Keratinocyte (primary cell): ENCODE measurements around the gene SYT8. TPM values are rescaled to one million over a fixed set of nuclear protein-coding genes. Genes with fewer than 3 reads are reported as not detected.

Experiments used
- DNase-seq: peaks from one replicate; pipeline ENCODE4 v3.0.0-alpha.2; 2011; ENCODE audit warnings: low read depth, missing footprints, low spot score
- FAIRE-seq: peaks from 2 replicates; lab custom pipeline; 2011; peaks lifted over from hg19 to GRCh38; lab: Jason Lieb, UNC
- H2AFZ ChIP-seq: 2 replicates; pipeline ENCODE4 v1.6.0; 2012; ENCODE audit warnings: low read length, control low read depth, inconsistent platforms; ENCODE audit not compliant: control insufficient read depth
- H3K27ac ChIP-seq: 2 replicates; pipeline ENCODE4 v1.5.1; 2011; ENCODE audit warnings: low read length; ENCODE audit not compliant: control insufficient read depth, insufficient read depth
- H3K27me3 ChIP-seq: 3 replicates; pipeline ENCODE4 v1.6.0; 2011; ENCODE audit warnings: low read length; ENCODE audit not compliant: control insufficient read depth, insufficient read depth; ENCODE audit errors: extremely low read depth
- H3K36me3 ChIP-seq, 2 experiments: 2 replicates in 1 of 2; 3 replicates in 1 of 2; pipeline ENCODE4 v1.5.1; 2011; ENCODE audit warnings: low read length in 2 of 2, mild to moderate bottlenecking in 1 of 2; ENCODE audit not compliant: control insufficient read depth in 2 of 2, insufficient read depth in 2 of 2; ENCODE audit errors: extremely low read depth in 1 of 2
- H3K4me1 ChIP-seq: 3 replicates; pipeline ENCODE4 v1.5.1; 2011; ENCODE audit warnings: low read length; ENCODE audit not compliant: control insufficient read depth, insufficient read depth; ENCODE audit errors: extremely low read depth
- H3K4me2 ChIP-seq: 3 replicates; pipeline ENCODE4 v1.6.0; 2011; ENCODE audit warnings: low read depth, low read length; ENCODE audit not compliant: control insufficient read depth, insufficient read depth; ENCODE audit errors: extremely low read depth
- H3K4me3 ChIP-seq, 3 experiments: fragments of 200-600 bp in 1 of 3; sonication (generic) in 1 of 3; 2 replicates in 2 of 3; 3 replicates in 1 of 3; pipeline ENCODE4 v1.5.1; 2011 to 2016; ENCODE audit warnings: low read length in 3 of 3, mild to moderate bottlenecking in 3 of 3, control low read depth in 2 of 3, inconsistent platforms in 1 of 3, low read depth in 1 of 3, mixed read lengths in 1 of 3, mixed run types in 1 of 3, moderate library complexity in 1 of 3; ENCODE audit not compliant: control insufficient read depth in 2 of 3, insufficient read depth in 2 of 3; ENCODE audit errors: extremely low read depth in 1 of 3
- H3K79me2 ChIP-seq: 2 replicates; pipeline ENCODE4 v1.6.0; 2012; ENCODE audit warnings: low read length; ENCODE audit not compliant: control insufficient read depth, insufficient read depth
- H3K9ac ChIP-seq: 3 replicates; pipeline ENCODE4 v1.6.0; 2011; ENCODE audit warnings: low read length; ENCODE audit not compliant: control insufficient read depth, insufficient read depth; ENCODE audit errors: extremely low read depth
- H3K9me1 ChIP-seq: 3 replicates; pipeline ENCODE4 v1.6.0; 2011; ENCODE audit warnings: low read length; ENCODE audit not compliant: control insufficient read depth, insufficient read depth; ENCODE audit errors: extremely low read depth
- H3K9me3 ChIP-seq: 2 replicates; pipeline ENCODE4 v1.5.1; 2012; ENCODE audit warnings: low read depth, low read length; ENCODE audit not compliant: control insufficient read depth
- H4K20me1 ChIP-seq: 3 replicates; pipeline ENCODE4 v1.6.0; 2011; ENCODE audit warnings: low read length; ENCODE audit not compliant: control insufficient read depth, insufficient read depth; ENCODE audit errors: extremely low read depth
- EZH2 ChIP-seq: IDR thresholded peaks from one replicate; pipeline ENCODE4 v1.6.1; 2012; ENCODE audit warnings: inconsistent platforms, mild to moderate bottlenecking, low read length, moderate library complexity
- dilution Hi-C: fragments of 300-500 bp; cut with MboI; formaldehyde crosslinking; loops from one replicate; pipeline ENCODE4 v1.7.0; 2020; ENCODE audit warnings: low sequenced_read_pairs; ENCODE audit not compliant: extremely low pct_ligation_motif_present
- polyA plus RNA-seq, 5 experiments: library from polyadenylated mRNA; depleted of rRNA in 3 of 5; stranded (reverse) in 3 of 5; stranded (forward) in 1 of 5; unstranded in 1 of 5; fragments of >200 nt; gene quantifications; 1 replicate in 1 of 5; 2 replicates in 3 of 5; 3 replicates in 1 of 5; pipeline versions ENCODE4 v1.2.1 to v1.2.3, GENCODE V29; 2011 to 2012; ENCODE audit warnings: missing spikeins in 2 of 5, low read depth in 1 of 5, low replicate concordance in 1 of 5
- TF ChIP-seq, protein P1 (sequence below), 3 experiments: IDR thresholded peaks in 1 of 3; conservative IDR thresholded peaks in 1 of 3; optimal IDR thresholded peaks in 1 of 3; 2 replicates in 2 of 3; 3 replicates in 1 of 3; pipeline versions ENCODE3 to v1.5.1; 2011; ENCODE audit warnings: low read length in 3 of 3, mild to moderate bottlenecking in 3 of 3, moderate library complexity in 2 of 3, control low read depth in 1 of 3, inconsistent platforms in 1 of 3; ENCODE audit not compliant: insufficient read depth in 2 of 3; ENCODE audit errors: extremely low read depth in 1 of 3

Gene SYT8
- polyA plus RNA-seq, 1 donor (not counting 4 experiments of a cell fraction or from before 2014, with no cell fraction given), result 19.3 TPM

DNA sequence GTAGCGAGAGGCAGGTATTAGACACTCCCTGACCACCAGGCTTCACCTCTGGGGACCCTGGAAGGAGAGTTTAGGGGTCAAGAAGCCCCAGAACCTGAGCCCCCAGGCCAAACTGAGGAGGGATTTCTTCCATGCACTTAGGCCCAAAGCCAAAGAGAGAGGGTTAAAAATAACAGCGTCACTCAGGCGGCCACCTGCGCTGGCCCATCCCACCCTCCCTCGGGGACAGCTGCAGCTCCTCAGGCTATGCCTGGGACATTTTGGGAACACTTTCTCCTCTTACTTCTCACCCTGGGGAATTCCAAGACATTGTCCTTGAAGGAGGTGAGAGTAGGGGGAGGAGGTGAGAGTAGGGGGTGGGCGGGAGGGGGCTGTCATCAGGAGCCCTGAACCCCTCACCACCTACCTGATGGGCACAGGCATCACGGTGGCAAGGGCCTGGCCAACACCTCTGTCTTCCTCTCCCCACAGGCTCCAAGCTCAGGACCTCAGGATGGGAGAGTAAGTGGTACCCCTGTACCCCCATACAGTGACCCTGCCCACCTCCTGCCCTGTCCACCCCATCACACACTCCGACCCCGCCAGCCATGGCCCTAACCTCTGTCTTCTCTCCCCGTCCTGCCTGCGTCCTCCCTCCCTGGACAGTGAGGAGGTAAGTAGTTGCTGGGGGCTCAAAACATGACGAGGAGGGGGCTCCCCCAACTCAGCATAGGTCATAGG is 4.6 kb downstream of the SYT8 start:
- no peaks in the 10 kb centered on the region for H3K36me3 ChIP-seq
- H3K27me3 ChIP-seq, result no peaks in the 10 kb centered on the region
- no peak overlapping the region for H3K27ac ChIP-seq
- TF ChIP-seq EZH2, result no peak
- TF ChIP-seq, protein P1, sequence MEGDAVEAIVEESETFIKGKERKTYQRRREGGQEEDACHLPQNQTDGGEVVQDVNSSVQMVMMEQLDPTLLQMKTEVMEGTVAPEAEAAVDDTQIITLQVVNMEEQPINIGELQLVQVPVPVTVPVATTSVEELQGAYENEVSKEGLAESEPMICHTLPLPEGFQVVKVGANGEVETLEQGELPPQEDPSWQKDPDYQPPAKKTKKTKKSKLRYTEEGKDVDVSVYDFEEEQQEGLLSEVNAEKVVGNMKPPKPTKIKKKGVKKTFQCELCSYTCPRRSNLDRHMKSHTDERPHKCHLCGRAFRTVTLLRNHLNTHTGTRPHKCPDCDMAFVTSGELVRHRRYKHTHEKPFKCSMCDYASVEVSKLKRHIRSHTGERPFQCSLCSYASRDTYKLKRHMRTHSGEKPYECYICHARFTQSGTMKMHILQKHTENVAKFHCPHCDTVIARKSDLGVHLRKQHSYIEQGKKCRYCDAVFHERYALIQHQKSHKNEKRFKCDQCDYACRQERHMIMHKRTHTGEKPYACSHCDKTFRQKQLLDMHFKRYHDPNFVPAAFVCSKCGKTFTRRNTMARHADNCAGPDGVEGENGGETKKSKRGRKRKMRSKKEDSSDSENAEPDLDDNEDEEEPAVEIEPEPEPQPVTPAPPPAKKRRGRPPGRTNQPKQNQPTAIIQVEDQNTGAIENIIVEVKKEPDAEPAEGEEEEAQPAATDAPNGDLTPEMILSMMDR (optimal IDR thresholded peaks at IDR 0.05 in 1 of 3, IDR thresholded peaks at IDR 0.05 in 1 of 3, conservative IDR thresholded peaks at IDR 0.05 in 1 of 3; ENCODE audit: extremely low read depth in 1 of 3, insufficient read depth in 2 of 3, low read length in 3 of 3), result no peak
- peaks cover 23% of the 10 kb centered on the region for H3K79me2 ChIP-seq
- no peak overlapping the region for H2AFZ ChIP-seq
- DNase-seq (no peak), FAIRE-seq (no peak)
- no peaks in the 10 kb centered on the region for H4K20me1 ChIP-seq
- no peak overlapping the region for H3K9ac ChIP-seq
- no peak overlapping the region for H3K4me2 ChIP-seq
- H3K4me1 ChIP-seq, result peaks cover 59% of the 10 kb centered on the region
- no peaks in the 10 kb centered on the region for H3K9me3 ChIP-seq
- dilution Hi-C loops, result no loop called here
- H3K9me1 ChIP-seq, result no peaks in the 10 kb centered on the region
- no peak overlapping the region for H3K4me3 ChIP-seq

DNA sequence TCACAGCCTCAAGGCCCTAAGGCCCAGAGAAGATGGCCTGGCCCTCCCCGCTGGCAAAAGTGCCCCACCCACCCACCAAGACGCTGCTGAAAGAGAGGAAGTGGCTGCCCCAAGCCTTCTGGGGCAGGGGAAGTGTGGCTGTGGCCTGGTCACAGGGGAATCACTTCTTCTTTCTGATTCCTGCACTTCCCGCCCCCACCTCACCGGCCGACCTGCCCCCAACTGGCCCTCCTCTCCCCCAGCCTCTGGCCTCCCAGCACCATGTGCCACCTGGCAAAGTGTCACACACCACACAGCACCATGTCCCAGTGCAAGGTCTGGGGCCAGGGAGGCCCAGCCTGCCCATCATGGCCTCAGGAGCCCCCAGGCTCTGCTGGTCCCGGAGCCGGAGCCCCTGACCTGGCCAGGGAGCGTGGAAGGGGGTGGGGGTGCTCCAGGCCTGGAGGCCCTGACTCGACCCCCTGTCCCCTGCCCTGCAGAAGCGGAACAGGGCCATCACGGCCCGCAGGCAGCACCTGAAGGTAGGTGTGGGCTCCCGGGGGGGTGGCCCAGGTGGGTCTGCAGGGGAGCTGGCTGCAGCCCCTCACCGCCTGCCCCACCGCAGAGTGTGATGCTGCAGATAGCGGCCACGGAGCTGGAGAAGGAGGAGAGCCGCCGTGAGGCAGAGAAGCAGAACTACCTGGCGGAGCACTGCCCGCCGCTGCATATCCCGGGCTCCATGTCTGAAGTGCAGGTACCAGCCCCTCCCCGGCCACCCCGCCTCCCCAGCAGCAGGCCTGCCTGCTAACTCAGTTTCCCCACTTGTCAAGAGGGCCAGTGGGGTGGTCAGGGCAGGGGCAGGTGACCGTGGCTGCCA is 5.4 kb downstream of the SYT8 start:
- no peaks in the 10 kb centered on the region for H3K9me3 ChIP-seq
- no peaks in the 10 kb centered on the region for H3K27me3 ChIP-seq
- no peaks in the 10 kb centered on the region for H4K20me1 ChIP-seq
- no peak overlapping the region for H2AFZ ChIP-seq
- H3K27ac ChIP-seq, result no peak overlapping the region
- no peak for FAIRE-seq
- no peak overlapping the region for H3K9ac ChIP-seq
- H3K79me2 ChIP-seq, result peaks cover 17% of the 10 kb centered on the region
- no peaks in the 10 kb centered on the region for H3K36me3 ChIP-seq
- H3K4me3 ChIP-seq, result no peak overlapping the region
- DNase-seq, result no peak
- dilution Hi-C loops, result no loop called here
- no peak overlapping the region for H3K4me2 ChIP-seq
- H3K4me1 ChIP-seq, result peaks cover 57% of the 10 kb centered on the region
- TF ChIP-seq, protein P1 (optimal IDR thresholded peaks at IDR 0.05 in 1 of 3, IDR thresholded peaks at IDR 0.05 in 1 of 3, conservative IDR thresholded peaks at IDR 0.05 in 1 of 3; ENCODE audit: extremely low read depth in 1 of 3, insufficient read depth in 2 of 3, low read length in 3 of 3), result no peak
- no peak for TF ChIP-seq EZH2
- H3K9me1 ChIP-seq, result no peaks in the 10 kb centered on the region
